Cardiac muscle cell (in vitro differentiated cells and primary cell): ENCODE measurements around the gene MRE11. TPM values are rescaled to one million over a fixed set of nuclear protein-coding genes. Genes with fewer than 3 reads are reported as not detected.
A peak's percentile ranks its signal among the peaks of the same experiment; 100 is the strongest.

ENCODE experiments used
- DNase-seq, 2 donors: peaks; one replicate each; pipeline versions ENCODE4 v3.0.0 to v3.0.0-alpha.2; 2010 to 2017; ENCODE audit warnings: low read depth in 1 of 2, low spot score in 1 of 2
- H3K27ac ChIP-seq: fragments of 200-600 bp; sonication (generic); 2 replicates; pipeline ENCODE4 v1.5.1; 2016
- H3K27me3 ChIP-seq: fragments of 200-600 bp; sonication (generic); 2 replicates; pipeline ENCODE4 v1.6.0; 2016; ENCODE audit warnings: control low read depth
- H3K36me3 ChIP-seq: fragments of 200-600 bp; sonication (generic); 2 replicates; pipeline ENCODE4 v1.5.1; 2016; ENCODE audit warnings: control low read depth
- H3K4me1 ChIP-seq: fragments of 200-600 bp; sonication (generic); 2 replicates; pipeline ENCODE4 v1.8.1; 2017; ENCODE audit warnings: low read depth, mild to moderate bottlenecking, mixed run types
- H3K4me3 ChIP-seq: fragments of 200-600 bp; sonication (generic); 2 replicates; pipeline ENCODE4 v1.5.1; 2016; ENCODE audit warnings: mild to moderate bottlenecking
- H3K9me3 ChIP-seq: fragments of 200-600 bp; sonication (generic); 2 replicates; pipeline ENCODE4 v1.5.1; 2017; ENCODE audit warnings: low read depth, mild to moderate bottlenecking, control low read depth
- CTCF ChIP-seq: IDR thresholded peaks from 2 replicates; pipeline ENCODE4 v1.5.1; 2012; ENCODE audit warnings: low read depth, mild to moderate bottlenecking, low read length
- polyA plus RNA-seq: library from polyadenylated mRNA; unstranded; fragments of >200 nt; fragmentation: Nextera tagmentation; extraction: Ambion mirVana; gene quantifications from 2 replicates; pipeline ENCODE4 v1.2.1, GENCODE V29; 2016
- total RNA-seq: library from RNA; depleted of rRNA; stranded (reverse); fragments of >200 nt; gene quantifications from 2 replicates; pipeline ENCODE4 v1.2.3, GENCODE V29; 2016

The MRE11 gene
- total and polyA plus RNA-seq, 2 experiments from 2014 or later = 7.0 to 11.4 TPM

- Histone ChIP-seq H3K4me1 (no peaks in the 10 kb centered on the region), H3K36me3 (peaks cover 11% of the 10 kb centered on the region), H3K4me3 (no peak overlapping the region), H3K27ac (no peak overlapping the region), H3K9me3 (no peaks in the 10 kb centered on the region), H3K27me3 (no peaks in the 10 kb centered on the region)
- no peak for TF ChIP-seq CTCF
- no peak for DNase-seq
These were observed 6.5 kb upstream of the MRE11 start for GRCh38 chr11:94500181-94500580.

GRCh38 chr11:94494126-94494680 lies 559 bp upstream of the MRE11 start:
- Histone ChIP-seq H3K36me3 (peaks cover 8% of the 10 kb centered on the region), H3K4me3 (peak overlapping the region; percentile 54), H3K4me1 (peaks cover 3% of the 10 kb centered on the region), H3K27me3 (no peaks in the 10 kb centered on the region), H3K27ac (peak overlapping the region; percentile 88), H3K9me3 (no peaks in the 10 kb centered on the region)
- no peak for DNase-seq
- TF ChIP-seq CTCF = no peak

- no peak overlapping the region for H3K4me3 ChIP-seq
- DNase-seq = no peak
- H3K27me3 ChIP-seq = no peaks in the 10 kb centered on the region
- H3K27ac ChIP-seq = no peak overlapping the region
- peaks cover 17% of the 10 kb centered on the region for H3K36me3 ChIP-seq
- H3K9me3 ChIP-seq = no peaks in the 10 kb centered on the region
- no peak for TF ChIP-seq CTCF
- no peaks in the 10 kb centered on the region for H3K4me1 ChIP-seq
These were observed 7.6 kb downstream of the MRE11 start for GRCh38 chr11:94486068-94486467.

GRCh38 chr11:94481342-94481741 lies 12.3 kb downstream of the MRE11 start:
- peaks cover 14% of the 10 kb centered on the region for H3K36me3 ChIP-seq
- TF ChIP-seq CTCF = no peak
- no peaks in the 10 kb centered on the region for H3K4me1 ChIP-seq
- H3K27ac ChIP-seq = no peak overlapping the region
- H3K9me3 ChIP-seq = no peaks in the 10 kb centered on the region
- DNase-seq = no peak
- H3K4me3 ChIP-seq = no peak overlapping the region
- H3K27me3 ChIP-seq = no peaks in the 10 kb centered on the region

- H3K27me3 ChIP-seq = no peaks in the 10 kb centered on the region
- no peak overlapping the region for H3K4me3 ChIP-seq
- DNase-seq = no peak
- H3K4me1 ChIP-seq = no peaks in the 10 kb centered on the region
- no peaks in the 10 kb centered on the region for H3K9me3 ChIP-seq
- H3K36me3 ChIP-seq = peaks cover 3% of the 10 kb centered on the region
- no peak overlapping the region for H3K27ac ChIP-seq
- TF ChIP-seq CTCF = no peak
These were observed 16.0 kb downstream of the MRE11 start for GRCh38 chr11:94477624-94478023.
